HG02759 (cell line): ENCODE data around the gene EBP.

ENCODE experiments used
- ATAC-seq: cut with Tn5 transposase; IDR thresholded peaks from one replicate; pipeline ENCODE4 v1.9.1; 2021; ENCODE audit warnings: mild to moderate bottlenecking, moderate library complexity; ENCODE audit not compliant: unreplicated experiment

Gene EBP

GRCh38 chrX:48521353-48522243 lies at the start of gene EBP:
EBP (plus strand) TSS chrX:48521808; CDS start chrX:48523772, 1,964 bp downstream.
- ATAC-seq: peak; percentile 98

- ATAC-seq: no peak
Measured at GRCh38 chrX:48472225-48472624, 49.4 kb upstream of the EBP start.

- no peak for ATAC-seq
Measured at GRCh38 chrX:48472851-48473703, 48.5 kb upstream of the EBP start.

GRCh38 chrX:48473704-48473990 lies 48.0 kb upstream of the EBP start:
- no peak for ATAC-seq

GRCh38 chrX:48474127-48474526 lies 47.5 kb upstream of the EBP start:
- ATAC-seq: no peak

GRCh38 chrX:48474581-48474980 lies 47.0 kb upstream of the EBP start:
- no peak for ATAC-seq

- peak; percentile 16 for ATAC-seq
Measured at GRCh38 chrX:48475296-48475695, 46.3 kb upstream of the EBP start.

- peak; percentile 91 for ATAC-seq
Measured at GRCh38 chrX:48475774-48476577, 45.6 kb upstream of the EBP start, which contains the start of gene FTSJ1. FTSJ1 (plus strand) TSS chrX:48476199; CDS start chrX:48478048, 1,849 bp downstream.

- no peak for ATAC-seq
Measured at GRCh38 chrX:48476919-48477318, 44.7 kb upstream of the EBP start.

- ATAC-seq: no peak
Measured at GRCh38 chrX:48477960-48478755, 43.5 kb upstream of the EBP start.

- ATAC-seq: no peak
Measured at GRCh38 chrX:48478806-48479205, 42.8 kb upstream of the EBP start.

- ATAC-seq: no peak
Measured at GRCh38 chrX:48480142-48480541, 41.5 kb upstream of the EBP start.

- no peak for ATAC-seq
Measured at GRCh38 chrX:48480583-48480982, 41.0 kb upstream of the EBP start.

- ATAC-seq: no peak
Measured at GRCh38 chrX:48482526-48482925, 39.1 kb upstream of the EBP start.

GRCh38 chrX:48487362-48487798 lies 34.2 kb upstream of the EBP start:
- ATAC-seq: no peak

- ATAC-seq: no peak
Measured at GRCh38 chrX:48488034-48488433, 33.6 kb upstream of the EBP start.

- ATAC-seq: no peak
Measured at GRCh38 chrX:48489296-48489695, 32.3 kb upstream of the EBP start.

- ATAC-seq: no peak
Measured at GRCh38 chrX:48489892-48490291, 31.7 kb upstream of the EBP start.

GRCh38 chrX:48490661-48491060 lies 30.9 kb upstream of the EBP start:
- no peak for ATAC-seq

GRCh38 chrX:48491809-48492208 lies 29.8 kb upstream of the EBP start:
- ATAC-seq: no peak
